HG02943 (cell line): ENCODE measurements around the gene USP31.

Source experiments
- ATAC-seq: cut with Tn5 transposase; IDR thresholded peaks from one replicate; pipeline ENCODE4 v1.9.1; 2021; ENCODE audit warnings: mild to moderate bottlenecking, low read depth, moderate library complexity; ENCODE audit not compliant: unreplicated experiment

The USP31 gene

DNA sequence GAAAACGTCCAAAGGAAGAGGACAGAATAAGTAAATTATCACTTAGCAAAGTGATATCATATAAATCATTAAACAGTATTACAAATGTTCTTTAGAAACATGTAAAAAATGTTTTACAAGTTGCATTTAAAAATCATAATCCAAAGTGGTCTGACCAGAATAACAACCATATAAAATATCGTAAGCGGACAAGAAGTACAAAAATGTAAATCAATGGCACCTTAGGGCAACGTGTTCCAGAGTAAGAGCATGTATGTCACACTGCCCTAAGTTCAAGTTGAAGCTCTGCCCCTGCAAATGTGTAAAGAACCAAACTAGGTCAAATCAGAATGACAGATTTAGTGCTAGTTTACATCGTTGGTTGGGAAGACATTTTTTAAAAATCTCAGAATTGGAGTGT is 11.4 kb downstream of the USP31 start:
- ATAC-seq, result no peak

DNA sequence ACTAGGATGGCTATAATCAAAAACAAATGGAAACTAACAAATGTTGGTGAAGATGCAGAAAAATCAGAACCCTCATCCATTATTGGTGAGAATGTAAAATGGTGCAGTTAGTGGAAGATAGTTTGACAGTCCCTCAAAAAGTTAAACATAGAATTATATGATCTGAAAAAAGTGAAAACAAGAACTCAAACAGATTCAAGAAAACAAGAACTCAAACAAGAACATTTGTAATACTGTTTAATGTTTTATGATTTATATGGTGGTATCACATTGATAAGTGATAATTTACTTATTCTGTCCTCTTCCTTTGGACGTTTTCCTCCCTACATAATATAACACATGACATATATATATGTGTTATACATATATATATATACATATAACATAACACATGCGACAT is 12.0 kb downstream of the USP31 start:
- ATAC-seq, result no peak

DNA sequence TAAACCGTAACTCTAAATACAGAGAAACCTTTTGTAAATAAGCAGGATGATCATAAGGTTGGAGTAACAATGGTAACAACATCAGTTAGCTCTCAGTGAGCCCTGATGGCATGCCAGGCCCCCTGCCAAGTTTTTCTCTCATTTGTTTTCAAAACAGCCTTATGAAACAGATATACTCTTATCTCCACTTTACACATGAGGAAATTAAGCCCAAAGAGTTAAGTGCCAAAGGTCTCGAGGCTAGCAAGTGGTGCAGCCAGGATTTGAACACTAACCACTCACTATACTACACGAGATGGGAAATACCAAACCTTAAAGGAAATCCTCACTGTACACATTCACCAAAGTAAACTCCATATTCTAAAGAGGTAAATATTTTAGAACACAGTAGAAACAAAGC is 15.0 kb downstream of the USP31 start:
- no peak for ATAC-seq

DNA sequence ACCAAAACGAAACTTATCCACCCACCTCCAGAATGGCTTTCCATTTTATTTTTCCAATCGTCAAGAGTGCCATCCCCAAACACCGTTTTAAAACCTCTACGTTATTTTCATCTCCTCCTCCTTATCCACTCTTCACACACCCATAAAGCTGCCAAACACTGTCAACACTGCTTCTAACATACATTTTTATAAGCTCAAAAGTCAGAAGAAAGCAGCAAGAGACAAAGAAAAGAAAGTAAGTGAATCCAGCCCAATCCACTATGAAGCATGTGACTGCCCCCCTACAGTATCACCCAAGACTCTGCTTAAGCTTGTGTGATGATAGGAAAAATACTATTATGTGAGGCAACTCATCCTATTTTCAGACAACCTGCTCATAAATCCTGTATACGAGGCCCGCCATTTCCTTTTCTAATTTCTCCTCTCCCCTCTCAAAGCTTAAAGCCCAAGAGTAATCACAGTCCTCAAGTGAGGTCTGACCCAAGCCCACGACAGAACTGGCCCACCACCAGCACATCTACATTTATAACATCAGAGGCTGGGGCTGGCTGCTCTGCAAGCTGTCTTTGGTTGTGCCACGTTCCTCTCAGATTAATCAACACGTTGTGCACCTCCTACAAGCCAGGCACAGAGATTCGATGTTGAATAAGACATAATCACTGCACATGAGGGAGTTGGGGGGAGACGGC is 16.3 kb downstream of the USP31 start:
- no peak for ATAC-seq

DNA sequence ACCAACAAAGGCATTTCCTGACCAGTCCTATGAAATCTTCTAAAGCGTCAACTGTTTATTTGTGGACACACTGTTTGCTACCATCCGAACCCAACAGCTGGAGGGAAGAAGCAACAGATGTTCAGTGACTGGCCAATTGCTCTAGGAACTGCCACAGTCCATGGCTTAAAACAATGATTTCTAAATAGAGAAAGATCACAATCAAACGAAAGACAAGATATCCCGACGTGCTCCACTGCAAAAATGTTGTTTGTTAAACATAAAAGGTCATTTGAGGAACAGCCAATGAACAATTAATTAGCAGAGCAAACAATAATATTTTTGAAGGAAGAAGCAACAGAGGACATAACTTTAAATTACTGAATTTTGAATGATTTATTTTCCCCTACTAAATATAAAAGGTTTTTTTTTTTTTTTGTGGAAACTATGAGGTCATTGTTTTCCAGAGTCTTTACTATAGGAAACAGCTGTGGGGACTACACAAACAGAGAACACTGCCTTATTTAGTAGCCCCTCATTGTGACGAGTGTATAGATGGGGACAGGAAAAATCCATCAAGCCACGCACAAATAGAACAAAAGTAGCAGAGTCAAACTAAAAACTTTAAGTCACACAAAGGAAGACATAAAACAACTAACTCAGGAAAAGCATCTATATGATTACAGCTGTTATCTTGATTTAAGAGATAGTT is 17.2 kb downstream of the USP31 start:
- no peak for ATAC-seq

DNA sequence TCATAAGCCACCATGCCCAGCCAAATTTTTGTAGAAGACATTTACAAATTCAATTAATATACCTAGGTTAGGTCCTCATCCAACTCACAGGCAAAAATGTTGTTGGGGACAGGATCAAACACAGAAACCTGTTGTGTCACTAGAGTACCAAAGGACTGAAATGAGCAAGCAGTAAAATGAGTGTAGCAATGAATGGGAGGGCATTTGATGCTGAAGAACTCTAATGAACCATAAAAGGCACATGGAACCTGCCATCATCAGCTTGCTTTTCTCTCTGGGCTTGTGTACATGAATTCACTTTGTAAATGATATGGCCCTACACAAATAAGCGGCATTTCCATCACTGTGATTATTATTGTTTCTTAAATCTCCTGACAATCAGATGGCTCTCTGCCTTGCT is 17.8 kb downstream of the USP31 start:
- ATAC-seq, result no peak

DNA sequence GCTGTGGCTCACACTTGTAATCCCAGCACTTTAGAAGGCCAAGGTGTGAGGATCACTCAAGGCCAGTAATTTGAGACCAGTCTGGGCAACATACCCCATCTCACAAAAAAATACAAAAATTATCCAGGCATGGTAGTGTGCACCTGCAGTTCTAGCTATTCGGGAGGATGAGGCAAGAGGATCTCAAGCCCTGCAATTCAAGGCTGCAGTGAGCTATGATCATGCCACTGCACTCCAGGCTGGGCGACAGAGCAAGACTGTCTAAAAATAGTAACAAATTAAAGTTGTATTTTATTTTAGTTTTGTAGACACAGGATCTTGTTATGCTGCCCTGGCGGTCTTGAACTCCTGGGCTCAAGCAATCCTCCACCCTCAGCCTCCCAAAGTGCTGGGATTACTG is 18.2 kb downstream of the USP31 start:
- no peak for ATAC-seq

DNA sequence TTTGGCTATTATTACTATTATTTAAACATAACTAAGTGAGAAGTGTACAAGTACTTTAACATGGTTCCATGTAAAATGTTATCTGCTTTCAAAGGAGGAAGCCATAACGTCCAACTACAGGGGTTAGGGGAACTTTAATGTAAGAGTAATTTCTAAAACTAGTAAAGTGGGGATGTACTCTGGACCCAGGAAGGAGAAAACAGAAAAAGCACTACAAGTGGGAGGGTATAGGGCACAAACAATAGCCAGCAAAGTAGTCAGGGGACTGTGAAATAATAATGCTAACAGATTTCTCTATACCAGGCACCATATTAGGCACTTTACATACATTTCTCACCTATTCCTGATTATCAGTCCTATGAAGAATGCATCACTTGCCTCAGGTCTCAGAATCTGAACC is 19.6 kb downstream of the USP31 start:
- ATAC-seq, result no peak

DNA sequence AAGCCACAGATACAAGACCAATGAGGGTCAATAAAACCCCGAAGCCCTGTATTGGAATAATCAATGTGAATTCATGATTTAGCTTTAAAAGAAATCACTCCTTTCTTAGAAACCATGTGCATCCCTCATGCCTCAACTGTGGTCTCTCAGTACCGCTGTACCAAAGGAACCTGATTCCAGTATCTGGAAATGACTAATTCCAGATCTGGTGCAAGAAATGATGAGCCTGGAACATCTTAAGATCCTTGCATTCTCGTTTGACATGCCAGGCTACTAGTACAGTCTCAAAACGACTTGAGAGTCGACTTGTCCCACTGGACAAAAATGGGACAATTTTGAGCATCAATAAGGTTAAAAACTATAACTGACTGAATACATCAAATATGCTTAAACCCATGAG is 21.2 kb downstream of the USP31 start:
- ATAC-seq, result no peak

DNA sequence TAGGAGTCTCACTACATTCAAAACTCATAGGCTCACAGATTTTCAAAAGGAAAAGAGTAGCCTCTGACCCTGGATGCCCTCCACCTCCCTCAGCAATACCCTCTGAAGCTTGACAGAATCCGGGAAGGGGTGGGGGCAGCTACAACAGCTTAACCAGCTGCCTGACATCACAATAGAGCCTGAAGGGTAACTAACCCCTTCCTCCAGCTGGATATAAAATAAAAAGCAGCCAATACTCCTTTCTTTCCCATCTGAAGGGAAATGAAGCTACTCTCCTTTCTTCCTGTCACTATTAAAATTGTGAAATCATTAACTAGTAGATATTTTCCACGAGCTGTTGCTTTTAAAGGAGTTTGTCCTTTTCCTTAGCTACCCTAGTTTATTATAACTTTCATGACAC is 24.0 kb downstream of the USP31 start:
- no peak for ATAC-seq

DNA sequence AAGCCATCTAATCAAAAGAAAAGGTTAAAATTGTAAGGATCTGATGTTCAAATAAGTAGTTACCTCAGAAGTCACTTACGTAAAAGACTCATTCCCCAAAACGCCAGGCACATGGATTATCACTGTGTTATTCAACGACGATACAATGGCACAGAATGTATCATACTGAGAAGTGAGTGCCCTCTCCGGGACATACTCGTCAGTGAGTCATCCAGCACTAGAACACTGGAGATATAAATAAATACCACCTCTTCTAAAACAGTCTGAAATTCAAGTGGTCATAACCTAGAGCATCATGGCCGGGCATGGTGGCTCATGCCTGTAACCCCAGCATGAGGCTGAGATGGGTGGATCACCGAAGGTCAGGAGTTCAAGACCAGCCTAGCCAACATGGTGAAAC is 24.9 kb downstream of the USP31 start:
- ATAC-seq, result no peak

DNA sequence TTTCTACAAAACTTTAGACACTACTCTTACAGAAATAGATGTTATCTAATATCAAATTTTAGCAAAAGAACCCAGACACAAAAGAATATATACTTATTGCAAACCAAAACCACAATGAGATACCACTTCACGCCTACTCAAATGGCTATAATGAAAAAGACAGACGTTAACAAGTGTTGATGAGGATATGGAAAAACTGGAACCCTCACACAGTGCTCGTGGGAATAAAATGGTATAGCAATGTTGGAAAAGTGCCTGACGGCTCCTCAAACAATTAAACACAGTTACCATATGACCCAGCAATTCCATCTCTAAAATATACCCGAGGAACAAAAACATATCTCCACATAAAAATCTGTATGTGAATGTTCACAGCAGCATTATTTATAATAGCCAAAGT is 27.1 kb downstream of the USP31 start:
- ATAC-seq, result no peak

DNA sequence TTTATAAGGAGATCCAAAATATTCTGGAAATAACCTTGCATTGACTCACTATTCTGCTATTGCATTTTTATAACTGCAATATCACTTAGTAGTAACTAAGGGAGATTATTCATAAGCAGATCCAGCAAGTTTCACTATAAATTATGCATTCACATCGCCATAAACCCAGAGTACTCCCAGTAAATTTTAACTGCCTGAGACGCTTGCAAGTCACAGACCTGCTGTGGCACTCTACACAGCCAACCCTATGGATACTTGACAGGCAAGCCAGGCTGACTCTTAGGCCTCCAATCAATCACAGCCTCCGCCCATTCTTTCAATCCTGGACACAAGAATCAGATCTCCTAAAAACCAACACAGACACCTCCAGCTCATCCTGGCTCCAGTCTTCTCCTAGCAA is 28.2 kb downstream of the USP31 start:
- no peak for ATAC-seq

DNA sequence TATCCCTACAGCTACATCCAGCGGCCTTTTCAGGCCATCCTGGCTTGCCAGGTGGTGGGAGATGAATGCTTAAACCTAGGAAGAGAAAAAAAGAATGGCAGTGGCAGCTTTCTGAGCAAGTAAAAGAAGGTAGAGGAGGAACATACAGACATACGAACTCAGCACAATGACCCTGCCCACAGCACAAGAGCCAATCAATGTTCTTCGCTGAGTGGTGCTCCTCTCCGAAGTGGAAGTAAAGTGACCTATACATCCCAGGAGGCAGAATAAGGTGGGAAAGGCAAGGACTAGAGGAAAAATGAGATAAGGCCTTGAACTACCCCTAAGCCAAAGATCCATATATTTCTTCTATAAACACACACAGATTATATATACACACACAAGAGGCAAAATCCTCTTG is 28.7 kb downstream of the USP31 start:
- ATAC-seq, result no peak

DNA sequence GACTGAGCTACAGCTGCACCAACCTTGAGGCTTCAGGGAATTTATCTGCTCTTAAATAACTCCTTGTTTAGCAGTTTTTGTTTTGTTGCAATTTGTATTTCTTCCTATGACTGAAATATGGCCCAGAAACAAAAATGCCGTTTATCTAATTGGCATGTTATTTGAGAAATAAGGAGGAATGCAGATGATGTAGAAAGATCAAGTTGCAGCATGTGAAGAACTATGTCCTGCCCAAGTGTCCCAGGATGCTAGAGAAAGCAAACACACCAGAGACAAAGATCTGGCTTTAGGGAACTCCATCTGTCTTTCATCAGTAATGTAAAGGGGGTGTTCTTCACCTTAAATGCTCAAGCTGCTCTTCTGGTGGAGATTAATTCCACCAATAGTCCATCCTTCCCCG is 29.7 kb downstream of the USP31 start:
- ATAC-seq, result no peak

DNA sequence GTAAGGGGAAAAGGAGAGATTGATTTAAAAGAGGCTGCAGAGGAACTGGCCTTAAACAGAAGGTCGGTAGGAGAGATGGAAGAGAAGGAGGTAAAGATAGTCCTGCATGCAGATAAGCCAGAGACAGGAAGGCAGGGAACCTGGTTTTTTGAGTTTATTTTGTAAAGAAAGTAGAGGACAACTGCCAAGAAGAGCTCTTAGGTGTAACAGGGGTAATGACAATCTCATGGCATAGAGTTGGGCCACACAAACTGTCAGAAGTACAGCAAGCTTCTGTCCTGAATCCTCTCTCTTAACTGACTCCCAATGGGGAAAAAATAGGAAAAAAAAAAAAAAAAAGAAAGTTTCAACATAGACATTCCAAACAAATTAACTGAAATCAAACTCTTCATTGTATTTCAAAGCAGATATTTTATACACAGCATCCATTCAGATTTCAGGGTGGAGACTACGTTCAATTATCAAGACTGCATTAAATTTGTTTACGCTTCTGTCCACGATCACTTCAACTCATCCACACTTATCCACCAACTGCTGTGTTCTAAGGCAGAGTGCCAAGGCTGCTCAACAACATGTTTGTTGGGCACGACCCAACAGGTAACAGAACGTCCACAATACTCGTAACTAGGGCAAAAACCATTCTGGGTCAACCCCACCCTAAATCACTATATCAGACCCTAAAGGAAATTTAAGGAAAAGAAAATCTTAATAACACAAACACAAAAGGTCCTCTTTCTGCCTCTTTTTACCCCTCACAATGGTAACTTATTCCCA is 34.9 kb downstream of the USP31 start:
- no peak for ATAC-seq

DNA sequence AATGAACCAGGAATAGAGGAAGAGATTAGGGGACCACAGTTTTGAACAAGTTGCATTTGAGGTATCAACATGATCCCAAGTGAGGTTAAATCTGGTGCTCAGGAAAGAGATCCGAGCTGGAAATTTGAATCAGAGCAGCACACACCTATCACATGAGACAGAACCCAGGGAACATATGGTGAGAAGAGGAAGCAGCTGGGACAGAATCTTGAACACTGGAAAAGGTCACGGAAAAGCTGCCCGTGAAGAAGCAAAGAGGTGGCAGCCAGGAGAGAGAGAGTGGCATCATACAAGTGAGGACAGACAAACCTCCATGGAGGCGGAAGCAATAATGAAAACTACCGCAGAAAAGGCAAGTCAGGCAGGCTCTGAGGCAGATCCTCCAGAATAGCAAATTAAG is 36.1 kb downstream of the USP31 start:
- ATAC-seq, result no peak

DNA sequence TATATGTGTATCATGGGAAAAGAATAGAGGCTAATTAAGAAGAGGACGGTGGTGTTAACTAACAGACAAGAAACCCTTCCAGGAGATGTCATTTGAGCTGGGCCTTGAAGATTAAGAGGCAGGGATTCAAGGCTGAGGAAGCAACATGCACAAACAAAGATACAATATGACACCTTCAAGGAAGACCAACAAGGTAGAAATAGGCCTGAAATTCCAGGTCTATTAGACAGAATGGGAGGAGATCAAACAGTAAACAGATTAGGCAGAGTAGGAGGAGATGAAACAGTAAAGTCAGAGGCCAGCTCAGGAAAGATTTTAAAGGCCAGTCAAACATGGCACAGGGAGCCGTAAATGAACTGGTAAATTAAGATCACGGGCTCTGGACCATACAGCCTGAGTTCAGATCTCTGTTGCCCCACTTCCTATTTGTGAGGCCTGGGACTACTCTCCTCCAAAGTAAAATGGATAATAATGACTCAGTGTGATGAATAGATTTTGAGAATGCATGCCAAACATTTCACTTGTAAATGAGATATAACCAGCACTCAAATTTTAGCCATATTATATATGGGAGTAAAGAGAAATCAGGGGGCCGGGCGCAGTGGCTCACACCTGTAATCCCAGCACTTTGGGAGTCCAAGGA is 38.9 kb downstream of the USP31 start:
- no peak for ATAC-seq

DNA sequence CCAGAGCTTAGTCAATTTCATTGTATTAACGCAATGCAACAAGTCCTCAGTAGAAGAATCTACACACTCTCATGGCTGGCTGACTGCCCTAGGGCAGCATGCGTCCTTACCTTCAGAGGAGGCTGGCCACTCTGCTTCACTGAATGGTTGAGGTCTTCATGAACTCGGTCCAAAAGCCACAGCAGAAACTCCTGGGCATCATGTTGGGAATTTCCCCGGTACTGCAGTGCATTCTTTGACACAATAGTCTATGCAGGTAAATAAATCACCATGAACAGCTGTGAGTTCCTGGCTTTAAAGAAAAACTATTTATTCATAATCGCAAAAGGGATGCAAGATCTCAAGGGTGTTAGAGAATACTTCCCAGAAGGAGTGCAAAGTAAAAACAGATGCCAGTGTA is 41.3 kb downstream of the USP31 start:
- no peak for ATAC-seq

DNA sequence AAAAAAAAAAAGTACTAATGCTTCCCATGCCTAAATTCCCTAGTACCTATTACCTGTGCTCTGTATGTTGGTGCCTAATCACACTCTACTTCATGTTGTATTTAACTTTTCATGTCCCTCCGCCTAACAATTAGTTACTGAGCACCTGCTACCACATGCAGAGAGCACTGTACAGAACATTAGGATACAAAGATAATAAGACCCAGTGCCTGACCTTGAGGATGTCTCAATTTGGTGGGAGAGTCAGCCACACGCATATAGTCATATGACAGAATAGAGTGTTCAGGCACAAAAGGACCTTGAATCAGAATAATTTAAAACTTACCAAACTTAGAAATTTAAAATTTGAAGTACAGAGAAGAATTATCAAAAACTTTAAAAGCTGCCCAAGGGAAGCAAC is 42.1 kb downstream of the USP31 start:
- no peak for ATAC-seq

DNA sequence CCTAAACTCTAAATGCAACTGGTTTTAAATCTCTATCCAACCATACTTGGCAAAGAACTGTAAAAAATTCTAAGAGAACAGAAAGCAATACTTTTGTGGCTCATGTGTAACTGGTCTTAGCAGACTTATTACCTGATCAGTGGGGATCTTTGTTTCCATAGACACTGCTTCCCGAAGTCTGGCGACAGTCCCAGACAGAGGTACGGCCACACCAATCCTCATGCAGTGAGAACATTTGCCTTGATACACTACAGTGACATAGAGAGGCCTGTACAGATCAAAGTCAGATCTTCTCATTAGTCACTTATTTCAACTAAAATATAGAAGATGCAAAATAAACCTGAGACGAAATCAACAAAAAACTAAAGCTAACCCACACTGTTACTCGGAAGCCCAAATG is 43.9 kb downstream of the USP31 start:
- ATAC-seq, result no peak
